Skeletal muscle tissue (tissue), 4 donors: ENCODE measurements around the gene ZNF385D. TPM values are rescaled to one million over a fixed set of nuclear protein-coding genes. Genes with fewer than 3 reads are reported as not detected.
"Not testable (repeated sequence)": the region's sequence is repeated elsewhere in the genome, so short reads cannot be mapped to it uniquely, and the experiment has no call there.

Source experiments
- H3K27ac ChIP-seq: one replicate; pipeline ENCODE4 v1.7.0; 2013; ENCODE audit warnings: mild to moderate bottlenecking, low read depth, low read length, inconsistent platforms
- H3K27me3 ChIP-seq, 3 donors: one replicate each; pipeline ENCODE4 v1.7.0; 2013; ENCODE audit warnings: low read length in 3 of 3; ENCODE audit not compliant: control insufficient read depth in 3 of 3, insufficient read depth in 3 of 3
- H3K36me3 ChIP-seq, 3 donors: one replicate each; pipeline ENCODE4 v1.7.0; 2013; ENCODE audit warnings: low read length in 3 of 3; ENCODE audit not compliant: control insufficient read depth in 3 of 3, insufficient read depth in 3 of 3
- H3K4me1 ChIP-seq, 3 donors: one replicate each; pipeline ENCODE4 v1.7.0; 2013; ENCODE audit warnings: low read length in 3 of 3, mild to moderate bottlenecking in 3 of 3; ENCODE audit not compliant: control insufficient read depth in 3 of 3, insufficient read depth in 3 of 3
- H3K4me3 ChIP-seq, 3 donors: one replicate each; pipeline ENCODE4 v1.7.0; 2013; ENCODE audit warnings: low read length in 3 of 3
- H3K9ac ChIP-seq, 3 donors: one replicate each; pipeline ENCODE4 v1.7.0; 2013; ENCODE audit warnings: low read length in 3 of 3, mild to moderate bottlenecking in 3 of 3, moderate library complexity in 2 of 3, low read depth in 1 of 3
- H3K9me3 ChIP-seq, 3 donors: one replicate each; pipeline ENCODE4 v1.7.0; 2013; ENCODE audit warnings: low read length in 3 of 3; ENCODE audit not compliant: control insufficient read depth in 3 of 3
- total RNA-seq: library from RNA; depleted of rRNA; stranded (reverse); fragments of >200 nt; gene quantifications from one replicate; pipeline ENCODE4 v1.2.3, GENCODE V29; 2014
- donor health status: Osteomylitis.

ZNF385D gene
- total RNA-seq, 1 donor from 2014 or later: 9.4 TPM

DNA sequence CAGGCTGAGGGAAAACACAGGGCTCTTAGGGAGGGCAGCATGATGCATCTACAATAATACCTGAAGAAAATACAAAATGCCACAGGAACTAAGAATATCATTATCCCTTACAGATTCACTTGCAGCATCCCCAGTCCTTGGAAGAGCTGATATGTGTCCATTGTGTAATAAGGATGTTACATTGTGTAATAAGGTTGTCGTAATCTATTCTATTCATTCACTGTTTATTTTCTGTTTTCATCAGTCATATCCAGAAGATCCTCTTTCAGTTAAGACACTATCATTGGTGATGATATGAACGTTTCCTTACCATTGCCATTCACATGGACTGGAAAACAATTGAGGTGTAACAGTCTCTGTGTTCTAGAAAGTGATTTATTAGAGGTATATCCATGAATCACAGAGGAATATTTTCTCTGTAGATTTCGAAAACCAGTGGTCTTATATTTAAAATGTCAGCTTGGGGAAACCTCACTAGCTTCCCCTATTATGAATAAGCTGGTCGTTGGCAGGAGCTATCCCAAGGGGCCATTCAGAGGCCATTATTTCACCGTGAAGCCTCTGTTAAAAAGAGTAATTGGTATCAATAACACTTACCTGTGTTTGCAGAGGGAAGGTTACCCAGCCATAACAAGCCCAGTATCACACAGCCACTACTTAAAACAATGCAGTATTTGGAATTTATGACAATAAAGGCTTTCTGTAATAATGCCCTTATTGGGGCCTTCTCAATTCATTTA, 241.1 kb downstream of the ZNF385D start:
- Histone ChIP-seq H3K27me3 (no peaks in the 10 kb centered on the region), H3K4me1 (no peaks in the 10 kb centered on the region), H3K9ac (no peak overlapping the region), H3K27ac (no peak overlapping the region), H3K9me3 (no peaks in the 10 kb centered on the region), H3K4me3 (no peak overlapping the region), H3K36me3 (no peaks in the 10 kb centered on the region)

- no peaks in the 10 kb centered on the region for H3K4me1 ChIP-seq
- no peak overlapping the region for H3K27ac ChIP-seq
- no peak overlapping the region for H3K4me3 ChIP-seq
- H3K36me3 ChIP-seq: no peaks in the 10 kb centered on the region
- no peaks in the 10 kb centered on the region for H3K9me3 ChIP-seq
- no peaks in the 10 kb centered on the region for H3K27me3 ChIP-seq
- H3K9ac ChIP-seq: no peak overlapping the region
These were observed 242.8 kb downstream of the ZNF385D start for GRCh38 chr3:21508246-21508645.

GRCh38 chr3:21505711-21506460, 245.1 kb downstream of the ZNF385D start:
- no peaks in the 10 kb centered on the region for H3K27me3 ChIP-seq
- no peak overlapping the region for H3K27ac ChIP-seq
- no peaks in the 10 kb centered on the region for H3K36me3 ChIP-seq
- no peak overlapping the region for H3K4me3 ChIP-seq
- H3K4me1 ChIP-seq: no peaks in the 10 kb centered on the region
- no peak overlapping the region for H3K9ac ChIP-seq
- no peaks in the 10 kb centered on the region for H3K9me3 ChIP-seq

- no peak overlapping the region for H3K9ac ChIP-seq
- no peak overlapping the region for H3K4me3 ChIP-seq
- no peaks in the 10 kb centered on the region for H3K36me3 ChIP-seq
- no peaks in the 10 kb centered on the region for H3K4me1 ChIP-seq
- H3K27me3 ChIP-seq: no peaks in the 10 kb centered on the region
- H3K9me3 ChIP-seq: no peaks in the 10 kb centered on the region
- no peak overlapping the region for H3K27ac ChIP-seq
These were observed 248.4 kb downstream of the ZNF385D start for GRCh38 chr3:21502656-21503055.

DNA sequence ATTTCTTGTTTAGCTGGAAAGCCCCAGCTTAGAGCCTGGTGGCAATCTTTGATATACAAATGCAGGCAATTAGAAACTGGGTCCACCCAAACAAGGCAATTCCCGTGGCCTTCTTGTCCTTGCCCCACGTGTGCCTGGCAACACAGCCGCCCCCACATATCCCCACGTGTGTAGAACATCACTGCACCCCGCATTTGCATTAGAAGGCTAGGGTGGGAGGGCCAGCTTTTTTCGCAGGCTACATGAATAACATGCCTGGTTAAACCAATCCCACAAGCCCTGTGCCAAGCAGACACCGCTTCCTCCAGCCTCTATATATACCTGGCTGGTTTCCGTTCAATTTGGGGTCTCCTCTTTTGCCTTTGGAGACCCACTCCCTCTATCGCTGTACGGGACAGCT, 250.2 kb downstream of the ZNF385D start:
- Histone ChIP-seq H3K36me3 (no peaks in the 10 kb centered on the region), H3K9me3 (no peaks in the 10 kb centered on the region), H3K9ac (no peak overlapping the region), H3K27ac (no peak overlapping the region), H3K27me3 (no peaks in the 10 kb centered on the region), H3K4me3 (no peak overlapping the region), H3K4me1 (no peaks in the 10 kb centered on the region)

GRCh38 chr3:21490671-21491070, 260.3 kb downstream of the ZNF385D start:
- H3K27me3 ChIP-seq, H3K9ac ChIP-seq, H3K9me3 ChIP-seq, H3K4me3 ChIP-seq, H3K4me1 ChIP-seq, H3K27ac ChIP-seq, H3K36me3 ChIP-seq: not testable (repeated sequence)

- Histone ChIP-seq H3K27ac (no peak overlapping the region), H3K9me3 (no peaks in the 10 kb centered on the region), H3K4me3 (no peak overlapping the region), H3K4me1 (no peaks in the 10 kb centered on the region), H3K36me3 (no peaks in the 10 kb centered on the region), H3K27me3 (no peaks in the 10 kb centered on the region), H3K9ac (no peak overlapping the region)
These were observed 263.5 kb downstream of the ZNF385D start for GRCh38 chr3:21487520-21487919.

GRCh38 chr3:21486024-21486935, 264.7 kb downstream of the ZNF385D start:
- not testable (repeated sequence) for H3K4me3 ChIP-seq, H3K9me3 ChIP-seq, H3K27me3 ChIP-seq, H3K36me3 ChIP-seq, H3K9ac ChIP-seq, H3K4me1 ChIP-seq, H3K27ac ChIP-seq

- no peaks in the 10 kb centered on the region for H3K36me3 ChIP-seq
- no peaks in the 10 kb centered on the region for H3K4me1 ChIP-seq
- H3K27me3 ChIP-seq: no peaks in the 10 kb centered on the region
- no peak overlapping the region for H3K4me3 ChIP-seq
- no peak overlapping the region for H3K27ac ChIP-seq
- no peaks in the 10 kb centered on the region for H3K9me3 ChIP-seq
- no peak overlapping the region for H3K9ac ChIP-seq
These were observed 266.2 kb downstream of the ZNF385D start for GRCh38 chr3:21484828-21485144.
